Kidney epithelial cell (primary cell): ENCODE results near the gene KLHL42. TPM values are rescaled to one million over a fixed set of nuclear protein-coding genes. Genes with fewer than 3 reads are reported as not detected.

Experiments
- DNase-seq: peaks from one replicate; pipeline ENCODE4 v3.0.0-alpha.2; 2010; ENCODE audit warnings: low read depth
- H3K27me3 ChIP-seq: 2 replicates; pipeline ENCODE4 v1.6.0; 2011; ENCODE audit warnings: low read length; ENCODE audit not compliant: control insufficient read depth, insufficient read depth
- H3K36me3 ChIP-seq: 2 replicates; pipeline ENCODE4 v1.5.1; 2011; ENCODE audit warnings: low read length; ENCODE audit not compliant: control insufficient read depth, insufficient read depth
- H3K4me3 ChIP-seq: 2 replicates; pipeline ENCODE4 v1.5.1; 2011; ENCODE audit warnings: low read depth, mild to moderate bottlenecking, control low read depth, low read length
- CTCF ChIP-seq: IDR thresholded peaks from 2 replicates; pipeline ENCODE4 v1.5.1; 2011; ENCODE audit warnings: mild to moderate bottlenecking, moderate library complexity, low read length, control low read depth, inconsistent platforms; ENCODE audit not compliant: insufficient read depth, poor library complexity, severe bottlenecking
- total RNA-seq: library from RNA; depleted of rRNA; stranded (reverse); fragments of >200 nt; gene quantifications from 2 replicates; pipeline ENCODE4 v1.2.3, GENCODE V29; 2015

The KLHL42 gene
- total RNA-seq, 1 donor from 2014 or later = 19.3 TPM

- no peaks in the 10 kb centered on the region for H3K36me3 ChIP-seq
- no peak for TF ChIP-seq CTCF
- H3K4me3 ChIP-seq = no peak overlapping the region
- DNase-seq = no peak
- H3K27me3 ChIP-seq = no peaks in the 10 kb centered on the region
These were observed 26.2 kb downstream of the KLHL42 start for GRCh38 chr12:27806259-27806658.

- no peak for TF ChIP-seq CTCF
- no peaks in the 10 kb centered on the region for H3K27me3 ChIP-seq
- H3K4me3 ChIP-seq = no peak overlapping the region
- DNase-seq = no peak
- no peaks in the 10 kb centered on the region for H3K36me3 ChIP-seq
These were observed 27.1 kb downstream of the KLHL42 start for GRCh38 chr12:27807063-27807703.

DNA sequence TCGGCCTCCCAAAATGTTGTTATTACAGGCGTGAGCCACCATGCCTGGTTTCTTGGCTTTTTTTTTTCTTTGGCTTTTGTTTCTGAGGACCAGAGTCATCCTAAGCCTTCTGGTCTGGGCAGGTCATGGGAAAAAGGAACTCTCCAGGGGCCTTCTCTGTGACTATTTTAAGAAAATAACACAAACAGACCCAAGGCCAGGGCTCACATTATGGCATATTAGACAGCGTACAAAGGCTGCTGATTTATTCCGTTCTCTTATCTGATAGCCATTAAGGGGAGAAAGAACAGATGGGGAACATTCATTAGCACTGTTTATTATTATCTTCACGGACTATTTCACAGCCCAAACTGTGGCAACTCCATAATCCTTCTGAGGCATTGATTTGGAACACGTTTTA, 28.8 kb downstream of the KLHL42 start:
- Histone ChIP-seq H3K36me3 (no peaks in the 10 kb centered on the region), H3K4me3 (no peak overlapping the region), H3K27me3 (no peaks in the 10 kb centered on the region)
- DNase-seq = no peak
- TF ChIP-seq CTCF = no peak

DNA sequence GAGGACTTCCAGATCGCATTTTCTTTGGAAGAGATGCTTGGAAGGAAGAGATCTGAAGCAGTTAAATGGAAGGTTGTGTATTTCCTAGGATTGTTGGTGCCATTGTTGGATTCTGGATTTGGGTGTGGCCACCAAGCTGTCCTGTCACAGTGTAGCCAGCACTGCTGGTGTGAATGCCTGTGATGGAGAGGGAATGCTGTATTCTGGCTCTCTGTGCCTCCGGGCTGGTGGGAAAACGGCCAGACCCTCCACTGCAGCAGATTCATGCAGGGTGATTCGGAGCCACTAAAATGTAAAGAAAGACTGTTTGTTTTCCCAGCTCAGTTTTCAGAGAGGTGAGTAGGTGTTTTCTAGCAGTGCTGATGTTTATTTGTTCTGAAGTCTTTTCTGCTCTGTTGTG, 30.7 kb downstream of the KLHL42 start:
- Histone ChIP-seq H3K4me3 (no peak overlapping the region), H3K27me3 (no peaks in the 10 kb centered on the region), H3K36me3 (no peaks in the 10 kb centered on the region)
- TF ChIP-seq CTCF = no peak
- DNase-seq = no peak

GRCh38 chr12:27812502-27812901, 32.5 kb downstream of the KLHL42 start:
- no peaks in the 10 kb centered on the region for H3K36me3 ChIP-seq
- DNase-seq = no peak
- no peak overlapping the region for H3K4me3 ChIP-seq
- H3K27me3 ChIP-seq = no peaks in the 10 kb centered on the region
- TF ChIP-seq CTCF = no peak

- H3K27me3 ChIP-seq = no peaks in the 10 kb centered on the region
- TF ChIP-seq CTCF = no peak
- no peak overlapping the region for H3K4me3 ChIP-seq
- no peak for DNase-seq
- no peaks in the 10 kb centered on the region for H3K36me3 ChIP-seq
These were observed 34.4 kb downstream of the KLHL42 start for GRCh38 chr12:27814411-27814810.
